H9 (cell line): ENCODE measurements around the gene TMPRSS9. TPM values are rescaled to one million over a fixed set of nuclear protein-coding genes. Genes with fewer than 3 reads are reported as not detected.

Source experiments
- DNase-seq: peaks from one replicate; pipeline ENCODE4 v3.0.0-alpha.2; 2017
- H2AFZ ChIP-seq: one replicate; pipeline ENCODE4 v1.6.1; 2013; ENCODE audit warnings: mild to moderate bottlenecking, low read length, control low read depth, moderate library complexity
- H2AK5ac ChIP-seq: 2 replicates; pipeline ENCODE4 v1.6.1; 2013; ENCODE audit warnings: low read length, control low read depth, mixed read lengths; ENCODE audit not compliant: insufficient read length
- H2BK120ac ChIP-seq: one replicate; pipeline ENCODE4 v1.6.1; 2013; ENCODE audit warnings: low read depth, mild to moderate bottlenecking, low read length, control low read depth, inconsistent platforms; ENCODE audit not compliant: poor library complexity, severe bottlenecking
- H2BK12ac ChIP-seq: 2 replicates; pipeline ENCODE4 v1.6.1; 2013; ENCODE audit warnings: low read length, control low read depth, mixed read lengths, low read depth; ENCODE audit not compliant: insufficient read length
- H2BK15ac ChIP-seq: 2 replicates; pipeline ENCODE4 v1.6.1; 2013; ENCODE audit warnings: low read depth, low read length, control low read depth
- H2BK20ac ChIP-seq: one replicate; pipeline ENCODE4 v1.6.1; 2013; ENCODE audit warnings: low read depth, mild to moderate bottlenecking, low read length, control low read depth, inconsistent platforms; ENCODE audit not compliant: poor library complexity, severe bottlenecking
- H2BK5ac ChIP-seq: 2 replicates; pipeline ENCODE4 v1.6.1; 2013; ENCODE audit warnings: low read length, control low read depth, mixed read lengths; ENCODE audit not compliant: insufficient read length
- H3K14ac ChIP-seq: 2 replicates; pipeline ENCODE4 v1.6.1; 2013; ENCODE audit warnings: low read length, control low read depth; ENCODE audit not compliant: insufficient read depth
- H3K18ac ChIP-seq: 2 replicates; pipeline ENCODE4 v1.6.1; 2013; ENCODE audit warnings: low read depth, mild to moderate bottlenecking, mixed read lengths, low read length, control low read depth; ENCODE audit not compliant: insufficient read length
- H3K23ac ChIP-seq: 2 replicates; pipeline ENCODE4 v1.6.1; 2013; ENCODE audit warnings: low read length, control low read depth, mixed read lengths, low read depth; ENCODE audit not compliant: insufficient read length
- H3K23me2 ChIP-seq: 2 replicates; pipeline ENCODE4 v1.6.1; 2013; ENCODE audit warnings: low read depth, mild to moderate bottlenecking, mixed read lengths, low read length, control low read depth; ENCODE audit not compliant: insufficient read length, poor library complexity, severe bottlenecking
- H3K27ac ChIP-seq: 2 replicates; pipeline ENCODE4 v1.5.1; 2013; ENCODE audit warnings: low read length, control low read depth, mixed read lengths, low read depth; ENCODE audit not compliant: insufficient read length
- H3K27me3 ChIP-seq: 2 replicates; pipeline ENCODE4 v1.6.1; 2013; ENCODE audit warnings: low read length, control low read depth, inconsistent platforms; ENCODE audit not compliant: insufficient read depth
- H3K4ac ChIP-seq: 2 replicates; pipeline ENCODE4 v1.6.1; 2013; ENCODE audit warnings: low read depth, mild to moderate bottlenecking, control low read depth, inconsistent platforms, low read length, moderate library complexity
- H3K4me1 ChIP-seq: 2 replicates; pipeline ENCODE4 v1.6.1; 2013; ENCODE audit warnings: low read length, control low read depth, inconsistent platforms; ENCODE audit not compliant: insufficient read depth
- H3K4me2 ChIP-seq: 2 replicates; pipeline ENCODE4 v1.6.1; 2013; ENCODE audit warnings: low read length, control low read depth, mixed read lengths; ENCODE audit not compliant: insufficient read length, insufficient read depth
- H3K56ac ChIP-seq: 2 replicates; pipeline ENCODE4 v1.6.1; 2013; ENCODE audit warnings: low read depth, mild to moderate bottlenecking, mixed read lengths, low read length, control low read depth; ENCODE audit not compliant: insufficient read length
- H3K79me1 ChIP-seq: 2 replicates; pipeline ENCODE4 v1.6.1; 2013; ENCODE audit warnings: low read depth, mild to moderate bottlenecking, moderate library complexity, low read length, control low read depth, inconsistent platforms; ENCODE audit not compliant: insufficient read depth, poor library complexity, severe bottlenecking
- H3K79me2 ChIP-seq: 2 replicates; pipeline ENCODE4 v1.6.1; 2013; ENCODE audit warnings: low read length, control low read depth, inconsistent platforms; ENCODE audit not compliant: insufficient read depth
- H3K9ac ChIP-seq: 2 replicates; pipeline ENCODE4 v1.6.1; 2013; ENCODE audit warnings: low read length, control low read depth, mixed read lengths; ENCODE audit not compliant: insufficient read length; ENCODE audit errors: extremely low read depth
- H3K9me3 ChIP-seq: one replicate; pipeline ENCODE4 v1.6.1; 2013; ENCODE audit warnings: low read depth, low read length, inconsistent platforms; ENCODE audit not compliant: control insufficient read depth
- H3T11ph ChIP-seq: one replicate; pipeline ENCODE4 v1.6.1; 2013; ENCODE audit warnings: mild to moderate bottlenecking, low read length, control low read depth, inconsistent platforms
- H4K20me1 ChIP-seq: one replicate; pipeline ENCODE4 v1.6.1; 2013; ENCODE audit not compliant: control insufficient read depth, insufficient read length, insufficient read depth
- H4K5ac ChIP-seq: 2 replicates; pipeline ENCODE4 v1.6.1; 2013; ENCODE audit warnings: low read depth, mild to moderate bottlenecking, mixed read lengths, low read length, control low read depth; ENCODE audit not compliant: insufficient read length
- H4K8ac ChIP-seq: replicated peaks from 2 replicates; pipeline ENCODE4 v1.6.1; 2013; ENCODE audit warnings: low read length, control low read depth, mixed read lengths, low read depth; ENCODE audit not compliant: insufficient read length
- H4K91ac ChIP-seq: 2 replicates; pipeline ENCODE4 v1.6.1; 2013; ENCODE audit warnings: low read depth, mild to moderate bottlenecking, moderate library complexity, mixed read lengths, low read length, control low read depth; ENCODE audit not compliant: insufficient read length
- H3K27ac Mint-ChIP-seq, 3 experiments: 2 replicates in 2 of 3; 3 replicates in 1 of 3; pipeline ENCODE4 v1.8.0; 2020 to 2021; ENCODE audit warnings: mixed read lengths in 3 of 3, mild to moderate bottlenecking in 1 of 3, moderate library complexity in 1 of 3
- H3K27me3 Mint-ChIP-seq: 2 replicates; pipeline ENCODE4 v1.8.0; 2021; ENCODE audit warnings: low read depth, mild to moderate bottlenecking, moderate library complexity, mixed read lengths
- H3K36me3 Mint-ChIP-seq, 3 experiments: 2 replicates in 2 of 3; 3 replicates in 1 of 3; pipeline ENCODE4 v1.8.0; 2020 to 2021; ENCODE audit warnings: low read depth in 3 of 3, mixed read lengths in 3 of 3; ENCODE audit not compliant: insufficient read depth in 1 of 3
- H3K4me1 Mint-ChIP-seq, 2 experiments: 2 replicates each; pipeline ENCODE4 v1.8.0; 2020; ENCODE audit warnings: mixed read lengths in 2 of 2
- H3K4me3 Mint-ChIP-seq, 2 experiments: 2 replicates in 1 of 2; 3 replicates in 1 of 2; pipeline ENCODE4 v1.8.0; 2020 to 2021; ENCODE audit warnings: mild to moderate bottlenecking in 2 of 2, mixed read lengths in 2 of 2, moderate library complexity in 1 of 2
- H3K9me3 Mint-ChIP-seq, 2 experiments: 2 replicates in 1 of 2; 3 replicates in 1 of 2; pipeline ENCODE4 v1.8.0; 2020; ENCODE audit warnings: mild to moderate bottlenecking in 2 of 2, mixed read lengths in 2 of 2, moderate library complexity in 1 of 2
- WGBS: extraction: QIAGEN DNeasy Blood & Tissue Kit; methylation state at CpG from one replicate; pipeline ENCODE4 v1.1.7; 2013; ENCODE audit warnings: missing lambda C conversion rate, low lambda C conversion rate, mixed read lengths; ENCODE audit not compliant: insufficient read length; ENCODE audit errors: extremely low coverage; 5-methylcytosine and 5-hydroxymethylcytosine counted together
- total RNA-seq: library from RNA; stranded (reverse); gene quantifications from 2 replicates; pipeline ENCODE4 v1.2.1, GENCODE V29; 2021
- TF ChIP-seq, protein P1 (sequence below): fragments of 200-600 bp; sonication (generic); conservative IDR thresholded peaks from 3 replicates; pipeline ENCODE4 v1.8.0; 2021; ENCODE audit warnings: antibody characterized with exemption, mild to moderate bottlenecking

Gene TMPRSS9
- total RNA-seq, 1 experiment from 2014 or later = 0.24 TPM

DNA sequence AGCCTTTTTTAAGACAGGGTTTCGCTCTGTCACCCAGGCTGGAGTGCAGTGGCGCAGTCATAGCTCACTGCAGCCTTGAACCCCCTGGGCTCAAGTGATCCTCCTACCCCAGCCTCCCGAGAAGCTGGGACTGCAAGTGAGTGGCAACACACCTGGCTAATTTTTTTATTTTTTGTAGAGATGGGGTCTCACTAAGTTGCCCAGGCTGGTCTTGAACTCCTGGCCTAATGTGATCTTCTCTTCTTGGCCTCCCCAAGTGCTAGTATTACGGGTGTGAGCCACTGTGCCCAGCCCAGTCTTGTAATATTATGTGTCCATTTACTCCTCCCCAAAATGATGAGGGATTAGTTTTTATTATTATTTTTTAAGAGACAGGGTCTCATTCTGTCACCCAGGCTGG lies 49.0 kb upstream of the TMPRSS9 start:
- no peak overlapping the region for H3K4me3 Mint-ChIP-seq
- H3K14ac ChIP-seq = no peak overlapping the region
- H3K27ac Mint-ChIP-seq = no peak overlapping the region
- H3K56ac ChIP-seq = no peak overlapping the region
- H3T11ph ChIP-seq = no peak overlapping the region
- no peak overlapping the region for H2BK5ac ChIP-seq
- H4K5ac ChIP-seq = no peak overlapping the region
- no peak overlapping the region for H3K23ac ChIP-seq
- no peak overlapping the region for H4K8ac ChIP-seq
- no peaks in the 10 kb centered on the region; the same call in 1 of the 2 replicates for H3K27me3 ChIP-seq
- H3K4me2 ChIP-seq = no peak overlapping the region
- no peak overlapping the region for H2BK120ac ChIP-seq
- H3K9me3 ChIP-seq = no peaks in the 10 kb centered on the region
- H3K23me2 ChIP-seq = no peaks in the 10 kb centered on the region
- no peaks in the 10 kb centered on the region for H3K79me1 ChIP-seq
- no peak overlapping the region for H3K4ac ChIP-seq
- H3K4me1 ChIP-seq = no peaks in the 10 kb centered on the region
- TF ChIP-seq, protein P1, sequence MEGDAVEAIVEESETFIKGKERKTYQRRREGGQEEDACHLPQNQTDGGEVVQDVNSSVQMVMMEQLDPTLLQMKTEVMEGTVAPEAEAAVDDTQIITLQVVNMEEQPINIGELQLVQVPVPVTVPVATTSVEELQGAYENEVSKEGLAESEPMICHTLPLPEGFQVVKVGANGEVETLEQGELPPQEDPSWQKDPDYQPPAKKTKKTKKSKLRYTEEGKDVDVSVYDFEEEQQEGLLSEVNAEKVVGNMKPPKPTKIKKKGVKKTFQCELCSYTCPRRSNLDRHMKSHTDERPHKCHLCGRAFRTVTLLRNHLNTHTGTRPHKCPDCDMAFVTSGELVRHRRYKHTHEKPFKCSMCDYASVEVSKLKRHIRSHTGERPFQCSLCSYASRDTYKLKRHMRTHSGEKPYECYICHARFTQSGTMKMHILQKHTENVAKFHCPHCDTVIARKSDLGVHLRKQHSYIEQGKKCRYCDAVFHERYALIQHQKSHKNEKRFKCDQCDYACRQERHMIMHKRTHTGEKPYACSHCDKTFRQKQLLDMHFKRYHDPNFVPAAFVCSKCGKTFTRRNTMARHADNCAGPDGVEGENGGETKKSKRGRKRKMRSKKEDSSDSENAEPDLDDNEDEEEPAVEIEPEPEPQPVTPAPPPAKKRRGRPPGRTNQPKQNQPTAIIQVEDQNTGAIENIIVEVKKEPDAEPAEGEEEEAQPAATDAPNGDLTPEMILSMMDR = no peak
- H3K27me3 Mint-ChIP-seq = peaks cover 73% of the 10 kb centered on the region
- H4K91ac ChIP-seq = no peak overlapping the region
- H3K27ac ChIP-seq = no peak overlapping the region
- H3K4me1 Mint-ChIP-seq = peaks cover 8 to 24% of the 10 kb centered on the region in 2 experiments
- peaks cover 0 to 2% (median 0%) of the 10 kb centered on the region in 3 experiments; a peak in 2 of 7 replicates for H3K36me3 Mint-ChIP-seq
- no peaks in the 10 kb centered on the region for H3K79me2 ChIP-seq
- no peak overlapping the region for H2AFZ ChIP-seq
- no peak overlapping the region for H2AK5ac ChIP-seq
- no peak overlapping the region for H3K9ac ChIP-seq
- H4K20me1 ChIP-seq = no peaks in the 10 kb centered on the region
- no peak overlapping the region for H2BK12ac ChIP-seq
- no CpG with 5 or more reads among the region's 4 CpGs for WGBS
- H3K18ac ChIP-seq = no peak overlapping the region
- DNase-seq = no peak
- H2BK20ac ChIP-seq = no peak overlapping the region
- H2BK15ac ChIP-seq = no peak overlapping the region
- H3K9me3 Mint-ChIP-seq = peaks cover 0 to 9% of the 10 kb centered on the region in 2 experiments; a peak in 3 of 5 replicates
